Colon (tissue), 2 donors: ENCODE measurements around the gene RHBDL3.

ENCODE experiments used
- FAIRE-seq: peaks from 2 replicates; lab custom pipeline; 2012; peaks lifted over from hg19 to GRCh38; lab: Jason Lieb, UNC
- donor health status: control.
- donor health status: control.

Gene RHBDL3

GRCh38 chr17:32266389-32267301 lies 1.0 kb downstream of the RHBDL3 start:
- FAIRE-seq, result no peak

DNA sequence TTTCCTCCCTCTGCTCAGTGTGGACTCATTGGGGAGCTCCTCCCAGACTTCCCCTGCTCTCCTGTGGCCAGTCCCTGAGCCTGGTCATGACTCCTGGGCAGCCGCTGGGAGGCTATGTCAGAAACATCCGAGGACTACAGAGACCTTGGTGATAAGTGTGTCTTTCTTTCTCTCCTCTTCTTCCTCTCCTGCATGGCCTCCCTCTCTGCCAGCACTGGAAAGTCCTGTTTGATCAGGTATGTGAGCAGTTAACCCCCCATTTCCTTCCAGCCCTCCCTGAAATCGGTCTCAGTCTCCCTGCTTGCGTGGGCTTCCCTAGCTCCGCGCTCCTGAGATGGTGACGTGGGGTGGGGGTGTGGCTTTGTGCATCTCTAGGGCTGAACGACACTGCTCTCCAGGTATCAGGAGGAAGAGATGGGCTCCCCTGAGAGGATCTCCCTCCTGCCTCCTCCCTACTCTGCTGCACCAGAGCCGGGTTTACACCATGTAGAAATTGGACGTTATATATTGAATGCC lies 2.1 kb downstream of the RHBDL3 start:
- no peak for FAIRE-seq

GRCh38 chr17:32268734-32269288 lies 3.2 kb downstream of the RHBDL3 start:
- FAIRE-seq, result no peak

DNA sequence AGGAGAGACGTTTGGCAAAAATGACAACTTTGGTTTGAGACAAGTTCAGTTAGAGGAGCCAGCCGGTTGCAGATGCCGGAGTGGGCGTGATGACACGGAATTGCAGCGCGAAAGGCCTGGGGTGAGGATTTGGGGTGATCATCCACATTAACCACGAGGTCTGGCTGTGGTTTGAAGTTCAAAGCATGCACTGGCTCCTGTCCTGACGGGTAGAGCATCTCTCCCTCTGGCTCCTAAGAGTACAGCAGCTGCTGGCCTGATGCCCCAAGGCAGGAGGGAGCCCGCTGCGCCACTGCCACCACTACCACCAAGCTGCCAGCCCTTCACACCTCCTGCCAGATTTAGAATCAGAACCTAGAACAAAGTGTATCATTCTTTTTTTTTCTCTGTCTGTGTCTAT lies 3.7 kb downstream of the RHBDL3 start:
- FAIRE-seq, result no peak

GRCh38 chr17:32271844-32272243 lies 6.2 kb downstream of the RHBDL3 start:
- FAIRE-seq, result no peak

- no peak for FAIRE-seq
These were observed 8.5 kb downstream of the RHBDL3 start for GRCh38 chr17:32274101-32274500.

- no peak for FAIRE-seq
These were observed 9.0 kb downstream of the RHBDL3 start for GRCh38 chr17:32274643-32275042.

DNA sequence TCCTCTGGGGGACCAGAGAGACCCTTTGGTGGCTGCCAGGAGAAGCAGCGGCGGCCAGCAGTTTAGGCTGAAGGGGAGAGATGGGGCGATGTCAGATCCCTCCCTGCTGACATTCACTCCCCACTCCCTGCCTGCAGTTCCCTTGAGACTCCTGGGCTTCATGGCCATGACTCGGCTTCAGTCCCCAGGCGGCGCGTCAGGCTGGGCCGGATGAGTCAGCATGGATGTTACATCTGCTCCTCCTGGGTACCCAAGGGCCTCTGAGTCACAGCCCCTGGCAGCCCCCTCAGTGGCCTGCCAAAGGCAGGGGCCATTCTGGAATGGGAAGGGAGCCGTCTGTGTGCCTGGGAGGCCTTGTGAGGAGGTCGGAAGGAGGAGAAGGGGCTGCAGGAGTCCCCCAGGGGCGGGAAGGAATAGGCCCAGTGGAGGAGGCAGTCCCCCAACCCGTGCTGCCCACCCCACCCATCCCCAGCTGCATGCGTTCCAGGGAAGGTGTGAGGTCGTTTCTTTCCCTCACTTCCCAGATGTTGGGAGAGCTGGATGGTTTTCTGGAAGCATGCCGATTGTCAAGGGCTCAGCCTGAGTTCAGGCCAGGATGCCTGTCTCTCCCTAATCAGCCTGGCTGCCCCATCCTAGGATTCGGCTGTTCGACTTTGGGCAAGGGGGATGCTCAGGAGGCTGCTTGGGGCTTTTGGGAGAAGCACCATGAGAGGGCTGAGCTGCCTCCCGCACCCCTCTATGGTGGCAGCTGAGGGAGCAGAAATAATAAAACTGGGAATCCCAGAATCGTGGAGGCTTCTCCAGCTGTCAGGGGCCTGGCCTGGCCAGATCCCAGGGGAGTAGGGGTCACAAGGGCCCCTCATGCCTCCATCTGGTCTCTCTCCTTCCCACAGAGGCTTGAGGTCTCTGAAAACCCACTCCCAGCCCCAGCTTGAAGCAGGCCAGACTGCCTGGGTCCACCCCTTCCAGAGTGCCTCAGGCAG lies 9.7 kb downstream of the RHBDL3 start:
- no peak for FAIRE-seq

GRCh38 chr17:32276171-32276601 lies 10.6 kb downstream of the RHBDL3 start:
- no peak for FAIRE-seq

GRCh38 chr17:32277284-32277683 lies 11.7 kb downstream of the RHBDL3 start:
- FAIRE-seq, result no peak

DNA sequence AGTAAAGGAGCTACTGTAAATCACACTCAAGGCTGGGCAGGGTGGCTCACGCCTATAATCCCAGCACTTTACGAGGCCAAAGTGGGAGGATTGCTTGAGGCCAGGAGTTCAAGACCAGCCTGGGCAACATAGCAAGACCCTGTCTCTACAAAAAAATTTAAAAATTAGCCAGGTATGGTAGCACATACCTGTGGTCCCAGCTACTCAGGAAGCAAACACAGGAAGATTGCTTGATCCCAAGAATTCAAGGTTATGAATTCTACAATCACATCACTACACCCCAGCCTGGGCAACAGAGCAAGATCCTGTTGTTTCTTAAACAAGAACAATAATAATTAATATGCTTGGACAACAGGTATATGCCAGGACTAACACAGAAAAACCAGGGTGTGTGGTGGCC lies 13.2 kb downstream of the RHBDL3 start:
- FAIRE-seq, result no peak

GRCh38 chr17:32279891-32280716 lies 14.5 kb downstream of the RHBDL3 start:
- FAIRE-seq, result no peak

- FAIRE-seq, result no peak
These were observed 15.4 kb downstream of the RHBDL3 start for GRCh38 chr17:32281011-32281451.

DNA sequence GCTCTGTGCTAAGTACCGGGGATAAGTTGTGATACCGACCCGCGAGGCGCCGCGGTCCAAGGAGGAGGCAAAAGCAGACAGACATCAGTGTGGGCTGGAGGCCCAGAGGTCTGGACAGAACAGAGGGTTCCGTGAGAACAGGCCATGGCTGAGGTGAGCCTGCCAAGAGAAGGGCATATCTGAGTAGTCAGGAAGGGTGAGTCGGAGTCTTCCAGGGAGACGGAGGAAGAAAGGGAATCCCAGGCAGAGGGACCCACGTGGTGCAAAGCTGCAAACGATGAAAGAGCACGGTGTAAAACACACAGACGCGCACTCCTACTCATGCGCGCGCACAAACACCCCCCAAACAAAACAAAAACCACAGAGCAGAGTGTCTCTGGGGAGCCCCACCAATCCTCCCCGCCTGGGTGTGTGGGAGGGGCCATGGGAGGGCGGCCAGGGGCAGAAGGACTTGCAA lies 18.1 kb downstream of the RHBDL3 start:
- FAIRE-seq, result no peak

- no peak for FAIRE-seq
These were observed 19.7 kb downstream of the RHBDL3 start for GRCh38 chr17:32285306-32285705.

GRCh38 chr17:32285746-32286517 lies 20.3 kb downstream of the RHBDL3 start:
- no peak for FAIRE-seq

DNA sequence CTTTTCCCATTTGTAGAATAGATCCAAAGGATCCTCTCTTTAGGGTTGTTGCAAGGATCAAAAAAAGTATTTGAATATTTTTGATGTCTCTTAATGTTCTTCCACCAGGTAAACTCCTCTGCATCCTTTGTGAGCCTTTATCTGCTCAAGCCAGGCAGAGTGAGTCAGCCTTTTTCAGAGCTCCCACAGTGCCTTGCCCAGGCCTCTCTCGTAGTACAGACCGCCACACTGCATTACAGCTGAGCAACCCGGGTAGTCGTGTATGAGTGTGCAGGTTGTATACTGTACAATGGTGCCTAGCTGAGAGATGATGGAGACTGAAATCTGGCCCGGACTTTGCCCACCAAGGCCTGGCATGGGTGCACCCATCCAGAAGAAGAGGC lies 20.9 kb downstream of the RHBDL3 start:
- FAIRE-seq, result no peak

- no peak for FAIRE-seq
These were observed 22.3 kb downstream of the RHBDL3 start for GRCh38 chr17:32287804-32288511.

GRCh38 chr17:32288615-32289014 lies 23.0 kb downstream of the RHBDL3 start:
- FAIRE-seq, result no peak
